ENCODE data around the gene FXYD5.

The FXYD5 gene

GRCh38 chr19:35115177-35115951 is 39.2 kb upstream of the FXYD5 start, which contains the start of gene FXYD3:
FXYD3 (plus strand) TSS chr19:35115823; CDS start chr19:35119377, 3,554 bp downstream.
- no peak for TF ChIP-seq NFRKB (IDR thresholded peaks at IDR 0.05)
- no peak for TF ChIP-seq ZNF384 (IDR thresholded peaks at IDR 0.05)
- no peak for TF ChIP-seq BHLHE40 (IDR thresholded peaks at IDR 0.05; ENCODE audit: borderline replicate concordance)
- no peak for TF ChIP-seq TARDBP (IDR thresholded peaks at IDR 0.05)
- TF ChIP-seq HDGF (IDR thresholded peaks at IDR 0.05; ENCODE audit: borderline replicate concordance), result no peak
- no peak for TF ChIP-seq SUZ12 (IDR thresholded peaks at IDR 0.05)
- no peak for TF ChIP-seq ELF4 (IDR thresholded peaks at IDR 0.05)
- no peak for TF ChIP-seq FOXA1 (IDR thresholded peaks at IDR 0.05)
- no peak for TF ChIP-seq CTBP1 (IDR thresholded peaks at IDR 0.05; ENCODE audit: borderline replicate concordance)
- no peak for TF ChIP-seq L3MBTL2 (conservative IDR thresholded peaks at IDR 0.05)
- no peak for TF ChIP-seq ARNT (IDR thresholded peaks at IDR 0.05)
- TF ChIP-seq FOXK2 (IDR thresholded peaks at IDR 0.05), result no peak
- no peak for TF ChIP-seq PKNOX1 (IDR thresholded peaks at IDR 0.05)
- no peak for TF ChIP-seq LEF1 (IDR thresholded peaks at IDR 0.05; ENCODE audit: borderline replicate concordance)
- TF ChIP-seq SP1 (IDR thresholded peaks at IDR 0.05), result no peak
- POLR2A ChIA-PET, result interaction anchor here (1.0 kb wide), 1 partner anchor 21 kb away, joined by 5 read pairs; no protein-coding TSS in a partner anchor
- CTCF ChIA-PET, result interaction anchor here (0.7 to 1.0 kb wide), 2 partner anchors 10 to 15 kb away, joined by 3 to 5 read pairs; no protein-coding TSS in a partner anchor
- no peak for DNase-seq (ENCODE audit: extremely low spot score)

GRCh38 chr19:35116072-35116801 is 38.3 kb upstream of the FXYD5 start:
- POLR2A ChIA-PET, result interaction anchor here (0.9 kb wide), 1 partner anchor 8 kb away, joined by 4 read pairs; no protein-coding TSS in a partner anchor
- DNase-seq (ENCODE audit: extremely low spot score), result no peak
- TF ChIP-seq SP1 (IDR thresholded peaks at IDR 0.05) (no peak), L3MBTL2 (conservative IDR thresholded peaks at IDR 0.05) (no peak), BHLHE40 (IDR thresholded peaks at IDR 0.05; ENCODE audit: borderline replicate concordance) (no peak), ZNF384 (IDR thresholded peaks at IDR 0.05) (no peak), HDGF (IDR thresholded peaks at IDR 0.05; ENCODE audit: borderline replicate concordance) (no peak), NFRKB (IDR thresholded peaks at IDR 0.05) (no peak)
- CTCF ChIA-PET, result no interaction called here

- POLR2A ChIA-PET, result no interaction called here
- DNase-seq (ENCODE audit: extremely low spot score), result no peak
Measured at GRCh38 chr19:35117116-35117515, 37.4 kb upstream of the FXYD5 start.

GRCh38 chr19:35117799-35118198 is 36.7 kb upstream of the FXYD5 start:
- ChIA-PET CTCF (interaction anchor here (0.6 kb wide), 1 partner anchor 1954 kb away, joined by 3 read pairs; no protein-coding TSS in a partner anchor), POLR2A (no interaction called here)
- no peak for DNase-seq (ENCODE audit: extremely low spot score)
- TF ChIP-seq TARDBP (IDR thresholded peaks at IDR 0.05) (no peak), FOXK2 (IDR thresholded peaks at IDR 0.05) (no peak), LEF1 (IDR thresholded peaks at IDR 0.05; ENCODE audit: borderline replicate concordance) (no peak), BHLHE40 (IDR thresholded peaks at IDR 0.05; ENCODE audit: borderline replicate concordance) (no peak), PKNOX1 (IDR thresholded peaks at IDR 0.05) (no peak), ARNT (IDR thresholded peaks at IDR 0.05) (no peak), ELF4 (IDR thresholded peaks at IDR 0.05) (no peak), HDGF (IDR thresholded peaks at IDR 0.05; ENCODE audit: borderline replicate concordance) (no peak), SUZ12 (IDR thresholded peaks at IDR 0.05) (no peak), FOXM1 (IDR thresholded peaks at IDR 0.05; ENCODE audit: borderline replicate concordance) (no peak), FOXA1 (IDR thresholded peaks at IDR 0.05) (no peak), L3MBTL2 (conservative IDR thresholded peaks at IDR 0.05) (no peak), SP1 (IDR thresholded peaks at IDR 0.05) (no peak), CTBP1 (IDR thresholded peaks at IDR 0.05; ENCODE audit: borderline replicate concordance) (no peak), ZNF384 (IDR thresholded peaks at IDR 0.05) (no peak), NFRKB (IDR thresholded peaks at IDR 0.05) (no peak)

More at GRCh38 chr19:35117116-35117515, 37.4 kb upstream of the FXYD5 start:
- CTCF ChIA-PET, result interaction anchor here (0.6 kb wide), 1 partner anchor 1954 kb away, joined by 3 read pairs; no protein-coding TSS in a partner anchor
- TF ChIP-seq NFRKB (IDR thresholded peaks at IDR 0.05) (no peak), L3MBTL2 (conservative IDR thresholded peaks at IDR 0.05) (no peak), SUZ12 (IDR thresholded peaks at IDR 0.05) (no peak), ARNT (IDR thresholded peaks at IDR 0.05) (no peak), CTBP1 (IDR thresholded peaks at IDR 0.05; ENCODE audit: borderline replicate concordance) (no peak), FOXM1 (IDR thresholded peaks at IDR 0.05; ENCODE audit: borderline replicate concordance) (no peak), FOXK2 (IDR thresholded peaks at IDR 0.05) (no peak), PKNOX1 (IDR thresholded peaks at IDR 0.05) (no peak), ELF4 (IDR thresholded peaks at IDR 0.05) (no peak), HDGF (IDR thresholded peaks at IDR 0.05; ENCODE audit: borderline replicate concordance) (no peak), TARDBP (IDR thresholded peaks at IDR 0.05) (no peak), LEF1 (IDR thresholded peaks at IDR 0.05; ENCODE audit: borderline replicate concordance) (no peak), BHLHE40 (IDR thresholded peaks at IDR 0.05; ENCODE audit: borderline replicate concordance) (no peak), FOXA1 (IDR thresholded peaks at IDR 0.05) (no peak), ZNF384 (IDR thresholded peaks at IDR 0.05) (no peak)

- ChIA-PET CTCF (no interaction called here), POLR2A (no interaction called here)
- TF ChIP-seq FOXK2 (IDR thresholded peaks at IDR 0.05), result no peak
- no peak for TF ChIP-seq PKNOX1 (IDR thresholded peaks at IDR 0.05)
- DNase-seq (ENCODE audit: extremely low spot score), result no peak
Measured at GRCh38 chr19:35118268-35119020, 36.1 kb upstream of the FXYD5 start.

All from HEK293T (cell line).